Midbrain (tissue), 1 donor: ENCODE measurements around the gene CUEDC1.
A peak's percentile ranks its signal among the peaks of the same experiment; 100 is the strongest.
"Not testable (repeated sequence)": the region's sequence is repeated elsewhere in the genome, so short reads cannot be mapped to it uniquely, and the experiment has no call there.

Source experiments
- DNase-seq: peaks from one replicate; lab custom pipeline; 2025; lab: John Stamatoyannopoulos, UW

The CUEDC1 gene

DNA sequence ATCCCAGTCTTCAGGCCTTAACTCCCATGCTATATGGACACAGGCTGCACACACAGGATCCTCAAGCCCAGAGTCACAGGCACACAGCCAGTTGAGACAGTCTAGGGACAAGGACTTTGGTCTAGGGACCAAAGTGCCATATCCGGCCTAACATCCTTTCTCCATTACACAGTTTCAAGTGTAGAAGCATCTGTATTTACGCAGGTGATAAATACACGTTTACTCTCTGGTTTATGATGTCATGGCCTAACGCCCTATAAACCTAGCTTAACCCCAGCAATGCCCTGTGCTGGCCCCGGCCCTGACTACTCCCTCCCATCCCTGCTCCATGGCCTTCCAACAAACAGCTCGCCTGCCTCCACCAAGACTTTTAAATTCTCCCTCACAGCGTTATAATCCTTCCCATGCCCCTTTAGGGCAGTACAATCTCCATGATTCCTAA lies 17.1 kb downstream of the CUEDC1 start:
- DNase-seq, result no peak

DNA sequence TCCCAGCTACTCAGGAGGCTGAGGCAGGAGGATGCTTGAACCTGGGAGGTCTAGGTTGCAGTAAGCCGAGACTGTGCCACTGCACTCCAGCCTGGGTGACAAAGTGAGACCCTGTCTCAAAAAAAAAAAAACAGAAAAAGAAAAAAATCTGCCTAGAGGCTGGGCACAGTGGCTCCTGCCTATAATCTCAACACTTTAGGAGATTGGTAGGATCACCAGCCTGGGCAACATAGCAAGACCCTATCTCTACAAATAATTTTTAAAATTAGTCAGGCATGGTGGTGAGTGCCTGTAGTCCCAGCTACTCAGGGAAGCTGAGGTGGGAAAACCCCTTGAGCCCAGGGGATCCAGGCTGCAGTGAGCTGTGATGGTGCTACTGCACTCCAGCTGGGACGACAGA lies 17.7 kb downstream of the CUEDC1 start:
- DNase-seq, result no peak

- DNase-seq, result peak; percentile 76
These were observed 19.1 kb downstream of the CUEDC1 start for GRCh38 chr17:57935833-57936807.

GRCh38 chr17:57931488-57932137 lies 23.6 kb downstream of the CUEDC1 start:
- no peak for DNase-seq

GRCh38 chr17:57930239-57930638 lies 25.0 kb downstream of the CUEDC1 start:
- DNase-seq, result no peak

- no peak for DNase-seq
These were observed 25.8 kb downstream of the CUEDC1 start for GRCh38 chr17:57929386-57929785.

- peak; percentile 52 for DNase-seq
These were observed 26.3 kb downstream of the CUEDC1 start for GRCh38 chr17:57928928-57929327.

DNA sequence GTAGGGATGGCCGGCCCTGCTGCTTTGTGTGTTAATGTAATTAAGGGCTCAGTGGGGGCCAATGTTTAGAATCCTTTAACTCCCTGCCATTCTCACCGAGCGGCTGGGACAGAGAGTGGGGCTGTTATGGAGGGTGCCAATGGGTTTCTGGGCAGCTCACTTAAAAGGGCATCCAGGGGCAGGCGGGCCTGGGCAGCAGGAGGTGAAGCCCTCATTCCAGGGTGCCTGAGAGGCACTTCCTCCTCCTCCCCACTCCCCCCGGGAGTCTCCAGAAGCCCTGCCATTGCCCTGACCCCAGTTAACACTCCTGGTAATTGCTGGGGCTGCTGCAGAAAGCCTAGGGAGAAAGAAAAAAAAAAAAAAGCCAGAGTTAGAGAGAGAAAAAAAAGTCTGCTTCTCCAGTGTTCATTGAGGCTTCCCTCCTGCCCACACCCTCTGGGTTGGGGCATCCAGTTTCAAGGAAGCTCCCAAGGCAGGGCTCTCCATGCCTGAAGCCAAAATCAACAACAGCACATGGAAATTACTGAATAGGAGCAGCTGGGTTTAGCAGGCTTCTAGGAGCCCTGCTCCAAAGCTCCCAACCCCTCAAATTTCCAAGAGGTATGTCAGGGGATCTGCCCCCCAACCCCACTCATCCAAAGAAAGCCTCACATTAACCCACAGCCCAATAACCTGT lies 28.0 kb downstream of the CUEDC1 start:
- DNase-seq, result peak; percentile 79

DNA sequence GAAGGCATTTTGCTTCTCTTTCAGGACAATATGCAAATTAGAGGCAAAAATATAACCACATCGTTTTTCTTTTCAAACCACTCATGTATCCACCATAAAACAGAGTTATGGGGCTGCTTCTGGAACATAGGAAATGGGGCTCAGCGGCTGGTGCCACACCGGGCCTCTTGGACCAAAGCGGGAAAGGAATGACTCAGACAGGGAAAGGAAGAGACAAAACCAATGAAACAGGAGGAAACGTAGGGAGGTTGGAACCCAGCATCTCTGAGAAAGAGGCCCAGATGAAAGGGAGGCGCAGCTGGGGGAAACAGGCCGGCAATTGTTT lies 28.5 kb downstream of the CUEDC1 start:
- no peak for DNase-seq

GRCh38 chr17:57925361-57925990 lies 29.7 kb downstream of the CUEDC1 start:
- DNase-seq, result no peak

DNA sequence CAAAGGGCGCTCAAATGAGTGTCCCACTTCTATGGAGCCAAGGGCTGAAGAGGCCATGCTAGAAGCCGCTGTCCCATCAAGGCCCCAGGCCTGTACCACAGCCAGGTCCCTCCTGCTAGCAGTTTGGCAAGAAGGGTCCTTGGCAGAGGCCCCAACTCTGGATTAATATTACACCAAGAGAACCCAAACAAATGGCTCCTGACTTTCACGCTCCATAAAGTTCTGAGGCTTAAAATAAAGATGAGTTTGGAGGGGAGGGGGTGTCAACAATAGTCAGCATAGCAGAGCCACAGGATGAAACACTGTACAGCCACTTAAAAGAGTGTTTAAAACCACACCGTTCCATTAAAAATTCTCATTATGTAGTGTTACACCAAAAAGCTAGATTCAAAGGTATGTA lies 30.5 kb downstream of the CUEDC1 start:
- no peak for DNase-seq

DNA sequence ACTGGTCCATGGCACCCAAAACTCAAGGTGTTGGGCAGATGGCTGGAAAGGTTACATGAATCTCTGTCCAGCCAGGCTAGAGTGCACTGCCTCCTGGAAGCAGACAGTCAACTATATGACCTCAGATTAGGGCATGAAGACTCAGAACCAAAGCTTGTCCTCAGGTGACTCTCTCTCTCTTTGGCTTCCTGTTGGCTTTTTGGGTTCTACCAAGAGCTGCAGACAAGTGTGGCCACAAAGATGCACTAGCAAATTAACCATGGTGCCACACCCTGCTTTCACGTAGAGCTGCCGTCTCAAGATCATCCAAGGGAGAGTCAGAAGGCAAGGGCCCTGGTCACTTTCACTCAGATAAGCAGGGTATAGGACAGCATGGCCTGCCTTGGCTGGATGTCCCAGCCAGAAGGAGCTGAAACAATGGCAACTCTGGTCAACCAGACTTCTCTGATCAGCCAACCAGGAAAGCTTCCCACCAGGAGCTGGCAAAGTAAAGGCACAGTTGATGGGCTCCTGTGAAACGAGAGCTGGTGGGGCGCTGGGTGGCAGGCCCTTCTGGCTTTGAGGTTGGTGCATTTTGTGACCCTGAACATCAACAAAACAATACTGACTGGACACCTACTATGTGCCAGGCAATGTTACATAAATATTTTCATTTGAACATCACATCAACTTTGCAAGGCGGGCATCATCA lies 31.9 kb downstream of the CUEDC1 start:
- DNase-seq, result no peak

DNA sequence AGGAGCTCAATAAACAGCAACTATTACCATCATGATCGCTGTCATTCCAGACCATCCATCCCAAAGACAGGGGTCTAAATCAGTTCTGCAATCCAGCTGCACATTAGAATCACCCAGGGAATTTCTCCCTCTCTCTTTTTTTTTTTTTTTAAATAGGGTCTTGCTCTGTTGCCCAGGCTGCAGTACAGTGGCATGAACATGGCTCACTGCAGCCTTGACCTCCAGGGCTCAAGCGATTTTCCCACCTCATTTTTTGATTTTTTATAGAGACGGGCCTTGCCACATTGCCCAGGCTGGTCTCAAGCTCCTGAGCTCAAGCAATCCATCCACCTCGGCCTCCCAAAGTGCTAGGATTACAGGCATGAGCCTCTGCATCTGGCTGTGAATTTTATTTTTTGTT lies 32.5 kb downstream of the CUEDC1 start:
- DNase-seq, result not testable (repeated sequence)

DNA sequence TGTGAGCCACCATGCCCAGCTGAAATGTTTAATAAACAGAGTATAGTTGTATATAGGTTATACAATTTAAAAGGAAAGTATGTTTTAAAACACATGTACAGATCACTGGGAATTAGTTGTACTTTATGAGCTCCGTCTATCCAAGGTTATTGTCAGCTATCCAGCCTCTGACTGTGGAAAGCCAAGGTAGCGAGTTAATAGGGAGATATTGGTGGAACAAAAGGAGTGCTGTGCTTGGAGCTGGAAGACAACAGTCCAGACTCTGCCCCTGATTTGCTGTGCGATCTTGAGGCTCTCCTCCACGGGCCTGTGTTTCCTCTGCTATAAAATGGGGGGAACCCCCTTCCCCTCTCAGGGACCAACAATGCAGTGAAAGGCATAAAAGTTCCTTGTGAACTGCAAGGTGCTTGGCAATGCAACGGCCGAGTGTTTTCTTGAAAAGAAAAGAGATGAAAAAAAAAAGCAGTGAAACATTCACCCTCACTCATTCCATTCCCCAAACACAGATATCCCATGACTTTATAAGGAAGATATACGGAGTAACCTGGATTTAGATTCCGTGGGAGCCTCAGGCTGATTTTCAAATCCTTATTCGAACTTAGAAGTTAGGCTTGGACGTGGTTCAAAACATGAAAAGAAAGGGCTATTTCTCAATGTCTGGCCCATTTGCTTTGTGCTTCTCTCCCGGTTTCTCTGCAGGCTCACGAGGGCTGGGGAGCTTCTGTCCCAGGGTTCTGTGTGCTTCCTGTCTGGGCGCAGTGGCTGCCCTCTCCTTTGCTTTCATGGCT lies 34.1 kb downstream of the CUEDC1 start:
- DNase-seq, result peak; percentile 77

DNA sequence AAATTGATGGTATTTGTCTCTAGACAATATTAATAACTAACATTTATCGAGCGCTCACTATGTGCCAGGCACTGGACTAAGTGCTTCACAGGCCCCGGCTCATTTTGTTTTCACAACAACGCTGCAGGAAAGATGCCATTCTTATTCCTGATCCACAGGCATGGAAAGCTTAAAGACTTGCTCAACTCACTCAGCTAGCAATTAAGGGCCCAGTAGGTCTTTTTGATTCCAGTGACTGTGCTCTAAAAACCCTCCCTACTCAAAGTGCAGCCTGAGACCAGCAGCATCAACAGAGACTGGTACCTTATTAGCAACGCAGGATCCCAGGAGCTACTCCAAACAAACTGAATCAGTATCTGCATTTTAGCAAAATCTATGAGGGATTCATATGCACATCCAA lies 35.3 kb downstream of the CUEDC1 start:
- DNase-seq, result no peak

GRCh38 chr17:57918017-57918895 lies 37.0 kb downstream of the CUEDC1 start:
- no peak for DNase-seq

GRCh38 chr17:57916925-57917858 lies 38.0 kb downstream of the CUEDC1 start:
- peak; percentile 61 for DNase-seq

DNA sequence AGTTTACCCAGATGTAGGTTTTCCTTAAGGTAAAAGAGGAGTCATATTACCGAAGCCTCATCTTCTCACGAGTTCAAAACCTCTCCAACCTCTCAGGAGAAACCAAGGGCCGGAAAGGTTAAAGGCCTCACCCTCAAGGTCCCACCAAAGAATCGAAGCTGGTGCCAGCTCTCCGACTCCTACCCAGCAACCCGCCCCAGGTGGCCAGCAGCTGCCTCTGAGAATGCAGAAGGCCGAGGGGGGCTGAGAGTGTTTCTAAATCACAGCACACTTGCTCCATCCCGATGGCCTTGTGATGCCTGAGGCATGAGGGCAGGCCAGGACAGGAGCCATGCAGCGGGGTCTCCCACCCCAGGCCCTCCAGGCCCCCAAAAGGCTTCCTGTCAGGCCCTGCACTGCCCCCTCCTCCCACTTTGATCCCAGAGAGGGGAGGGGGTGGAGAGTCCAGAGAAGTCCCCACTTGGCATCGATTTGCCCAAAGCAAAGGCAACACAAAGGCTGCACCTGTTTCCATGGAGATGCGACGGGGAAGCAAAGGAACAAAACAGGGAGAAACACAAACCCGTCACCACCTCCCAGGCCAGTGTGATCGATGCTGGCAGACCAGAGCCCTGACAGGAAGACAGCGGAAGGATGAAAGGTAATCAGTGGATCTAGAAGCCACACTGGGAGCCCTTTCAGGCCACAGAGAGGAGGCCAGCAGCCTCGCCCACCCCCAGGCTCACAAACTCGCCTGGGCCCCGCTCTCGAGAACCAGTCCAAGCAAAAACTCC lies 39.0 kb downstream of the CUEDC1 start:
- DNase-seq, result no peak
